ENCODE measurements around the gene ZFPL1.

DNA sequence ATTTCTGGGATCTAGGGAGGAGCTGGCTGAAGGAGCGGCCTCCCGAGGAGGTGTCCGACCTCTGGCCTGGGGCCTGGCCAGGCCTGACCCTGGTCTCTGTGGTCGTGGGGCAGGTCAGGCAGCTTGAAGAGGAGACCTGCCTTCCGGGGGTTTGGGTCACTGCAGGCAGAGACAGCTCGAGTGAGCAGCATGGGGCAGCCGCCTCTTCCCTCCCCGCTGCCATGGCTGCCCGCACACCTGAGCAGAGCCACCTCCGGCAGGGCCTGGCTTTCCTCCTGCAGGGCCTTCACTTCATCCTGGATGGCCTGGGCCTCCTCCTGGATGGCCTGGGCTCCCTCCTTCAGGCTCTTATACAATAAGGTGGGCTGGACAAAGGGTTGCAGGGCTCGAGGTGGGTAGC lies 17.7 kb upstream of the ZFPL1 start:
- TF ChIP-seq, protein P1, sequence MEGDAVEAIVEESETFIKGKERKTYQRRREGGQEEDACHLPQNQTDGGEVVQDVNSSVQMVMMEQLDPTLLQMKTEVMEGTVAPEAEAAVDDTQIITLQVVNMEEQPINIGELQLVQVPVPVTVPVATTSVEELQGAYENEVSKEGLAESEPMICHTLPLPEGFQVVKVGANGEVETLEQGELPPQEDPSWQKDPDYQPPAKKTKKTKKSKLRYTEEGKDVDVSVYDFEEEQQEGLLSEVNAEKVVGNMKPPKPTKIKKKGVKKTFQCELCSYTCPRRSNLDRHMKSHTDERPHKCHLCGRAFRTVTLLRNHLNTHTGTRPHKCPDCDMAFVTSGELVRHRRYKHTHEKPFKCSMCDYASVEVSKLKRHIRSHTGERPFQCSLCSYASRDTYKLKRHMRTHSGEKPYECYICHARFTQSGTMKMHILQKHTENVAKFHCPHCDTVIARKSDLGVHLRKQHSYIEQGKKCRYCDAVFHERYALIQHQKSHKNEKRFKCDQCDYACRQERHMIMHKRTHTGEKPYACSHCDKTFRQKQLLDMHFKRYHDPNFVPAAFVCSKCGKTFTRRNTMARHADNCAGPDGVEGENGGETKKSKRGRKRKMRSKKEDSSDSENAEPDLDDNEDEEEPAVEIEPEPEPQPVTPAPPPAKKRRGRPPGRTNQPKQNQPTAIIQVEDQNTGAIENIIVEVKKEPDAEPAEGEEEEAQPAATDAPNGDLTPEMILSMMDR (IDR thresholded peaks at IDR 0.05), result no peak
- TF ChIP-seq POLR2A (IDR thresholded peaks at IDR 0.05), result no peak
